Measurements from ENCODE around the gene CELA2A.

GRCh38 chr1:15500184-15501178, 43.9 kb downstream of the CELA2A start:
- TF ChIP-seq ZNF274 (IDR thresholded peaks at IDR 0.05; ENCODE audit: low read depth, low read length) (no peak), SUZ12 (IDR thresholded peaks at IDR 0.05; ENCODE audit: extremely low read depth, insufficient read depth, insufficient read length) (no peak), YY1 (IDR thresholded peaks at IDR 0.05; ENCODE audit: insufficient read depth, insufficient read length) (no peak)
